ENCODE results near the gene KCNH1.
"Not testable (repeated sequence)": the region's sequence is repeated elsewhere in the genome, so short reads cannot be mapped to it uniquely, and the experiment has no call there.

The KCNH1 gene

DNA sequence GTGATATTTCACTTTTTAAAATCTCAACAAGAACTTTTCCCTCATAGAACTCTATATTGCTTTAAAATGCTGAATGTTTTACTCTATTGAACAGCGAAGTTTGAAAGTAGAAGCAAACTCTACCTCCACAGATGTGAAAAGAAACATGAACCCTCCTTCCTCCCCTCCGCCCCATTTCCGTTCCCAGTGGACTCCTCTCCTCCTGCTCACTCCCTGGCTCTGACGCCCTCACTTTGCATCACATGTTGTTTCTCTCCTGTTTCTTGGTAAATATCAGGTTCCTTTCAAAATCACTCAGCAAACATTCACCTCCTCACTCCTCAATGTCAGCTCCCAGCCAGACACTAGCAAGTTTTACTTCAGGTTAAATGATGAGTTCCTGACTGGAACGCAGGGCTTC, 34.6 kb downstream of the KCNH1 start:
- no peak for DNase-seq (ENCODE audit: low read depth in 1 of 2, low spot score in 1 of 2)

DNA sequence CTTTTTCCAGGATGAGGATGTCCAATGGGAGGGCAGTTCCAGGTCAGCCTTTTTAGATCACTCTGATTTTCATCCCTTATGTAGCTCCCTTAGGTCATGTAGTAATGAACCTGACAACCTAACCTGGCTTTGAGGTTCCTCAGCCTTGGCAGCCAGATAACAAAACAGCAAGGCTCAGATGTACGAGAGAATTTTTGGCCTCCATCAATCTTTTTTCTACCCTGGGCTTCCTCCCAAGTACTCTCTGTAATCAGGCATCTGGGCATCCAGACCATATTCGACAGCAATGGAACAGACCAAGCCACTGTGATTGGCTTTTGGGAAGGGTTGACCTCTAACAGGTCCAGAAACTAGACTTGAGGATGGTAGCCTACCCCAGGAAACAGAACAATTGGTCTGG, 38.6 kb downstream of the KCNH1 start:
- DNase-seq (ENCODE audit: low read depth in 1 of 2, low spot score in 1 of 2) = no peak

GRCh38 chr1:211092955-211093354, 41.0 kb downstream of the KCNH1 start:
- no peak for DNase-seq (ENCODE audit: low read depth in 1 of 2, low spot score in 1 of 2)

- DNase-seq (ENCODE audit: low read depth in 1 of 2, low spot score in 1 of 2) = no peak
These were observed 42.1 kb downstream of the KCNH1 start for GRCh38 chr1:211091867-211092266.

- no peak for DNase-seq (ENCODE audit: low read depth in 1 of 2, low spot score in 1 of 2)
These were observed 44.4 kb downstream of the KCNH1 start for GRCh38 chr1:211089536-211089935.

- no peak for DNase-seq (ENCODE audit: low read depth in 1 of 2, low spot score in 1 of 2)
These were observed 45.8 kb downstream of the KCNH1 start for GRCh38 chr1:211088156-211088555.

DNA sequence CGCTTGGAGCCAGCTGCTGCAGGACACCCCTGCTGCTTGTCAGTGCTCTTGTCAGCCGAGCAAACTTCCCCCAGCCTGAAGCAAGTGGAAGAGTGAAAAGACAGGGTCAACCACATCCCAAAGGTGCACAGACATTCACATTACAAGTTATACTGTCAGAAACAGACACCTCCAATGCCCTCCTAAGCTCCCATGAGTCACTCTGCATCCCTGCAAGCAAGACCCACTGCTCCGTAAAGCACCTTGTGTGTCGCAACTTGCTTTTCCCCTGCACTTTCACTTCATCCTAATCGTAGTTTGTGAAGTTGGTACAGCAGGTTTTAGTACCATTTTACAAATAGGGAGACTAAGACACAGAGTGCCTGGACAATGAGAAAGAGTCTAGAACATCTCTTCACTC, 51.1 kb downstream of the KCNH1 start:
- no peak for DNase-seq (ENCODE audit: low read depth in 1 of 2, low spot score in 1 of 2)

GRCh38 chr1:211081447-211081846, 52.5 kb downstream of the KCNH1 start:
- DNase-seq (ENCODE audit: low read depth in 1 of 2, low spot score in 1 of 2) = not testable (repeated sequence)

- no peak for DNase-seq (ENCODE audit: low read depth in 1 of 2, low spot score in 1 of 2)
These were observed 65.0 kb downstream of the KCNH1 start for GRCh38 chr1:211068976-211069375.

- no peak for DNase-seq (ENCODE audit: low read depth in 1 of 2, low spot score in 1 of 2)
These were observed 67.1 kb downstream of the KCNH1 start for GRCh38 chr1:211066781-211067384.

DNA sequence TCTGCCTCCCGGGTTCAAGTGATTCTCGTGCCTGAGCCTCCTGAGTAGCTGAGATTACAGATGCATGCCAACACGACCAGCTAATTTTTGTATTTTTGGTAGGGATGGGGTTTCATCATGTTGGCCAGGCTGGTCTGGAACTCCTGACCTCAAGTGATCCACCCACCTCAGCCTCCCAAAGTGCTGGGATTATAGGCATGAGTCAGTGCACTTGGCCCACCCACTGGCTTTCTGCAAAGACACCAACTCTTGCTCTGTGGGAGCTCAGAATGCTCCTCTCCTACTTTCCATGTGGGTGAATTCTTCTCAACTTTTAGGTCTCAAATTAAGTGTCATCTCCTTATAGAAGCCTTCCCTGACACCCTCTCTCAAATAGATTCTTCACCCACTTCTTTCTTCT, 92.1 kb downstream of the KCNH1 start:
- DNase-seq (ENCODE audit: low read depth in 1 of 2, low spot score in 1 of 2) = not testable (repeated sequence)

DNA sequence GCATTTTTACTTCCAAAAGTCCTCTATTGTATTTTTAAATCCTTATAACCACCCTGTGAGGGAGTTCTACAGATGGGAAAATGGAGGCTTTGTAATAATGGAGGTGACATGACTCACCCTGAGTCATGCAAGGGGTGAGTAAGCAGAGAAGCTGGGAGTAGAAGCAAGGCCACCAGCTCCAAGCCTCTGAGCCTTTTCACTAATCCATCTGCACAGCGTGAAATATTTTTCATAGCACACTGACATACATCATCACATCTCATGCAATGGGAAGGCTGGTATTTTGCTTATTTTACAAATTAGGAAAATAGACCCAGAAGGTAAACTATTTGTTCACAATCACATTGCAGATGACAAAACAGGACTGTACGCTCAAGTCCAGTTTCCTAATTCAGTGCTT, 96.9 kb downstream of the KCNH1 start:
- peak in 1 of 2 donors; percentile 3 for DNase-seq (ENCODE audit: low read depth in 1 of 2, low spot score in 1 of 2)

DNA sequence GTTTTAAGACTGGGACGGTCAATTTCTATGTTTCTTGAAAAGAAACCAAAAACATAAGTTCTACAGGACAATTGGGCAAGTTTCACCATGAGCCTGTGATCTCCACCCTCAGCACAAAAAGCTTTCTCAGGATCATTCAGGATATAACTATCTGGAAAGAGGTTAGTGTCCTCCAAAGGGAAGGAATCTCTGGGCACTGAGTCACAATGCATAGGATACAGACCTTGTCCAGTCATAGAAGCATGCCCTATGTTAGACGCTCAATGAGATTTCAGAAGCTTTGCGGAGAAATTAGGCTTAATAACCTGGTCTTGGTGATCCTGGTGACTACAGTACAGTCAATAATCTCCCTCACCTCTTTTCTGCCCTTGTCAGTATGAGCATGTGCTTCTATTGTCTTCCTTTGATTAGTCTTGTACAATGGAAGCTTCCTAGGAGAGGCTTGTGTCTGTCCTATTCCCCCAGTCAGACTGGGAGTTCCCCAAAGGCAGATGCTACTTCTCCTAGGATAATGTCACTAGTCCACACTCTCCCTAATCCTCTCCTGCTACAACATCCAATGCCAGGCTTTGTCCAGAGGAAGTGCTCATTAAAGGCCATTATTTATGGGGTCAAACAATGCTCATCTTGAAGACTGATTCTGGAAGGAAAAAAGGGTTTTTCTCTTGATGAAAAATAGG, 97.4 kb downstream of the KCNH1 start:
- no peak for DNase-seq (ENCODE audit: low read depth in 1 of 2, low spot score in 1 of 2)

DNA sequence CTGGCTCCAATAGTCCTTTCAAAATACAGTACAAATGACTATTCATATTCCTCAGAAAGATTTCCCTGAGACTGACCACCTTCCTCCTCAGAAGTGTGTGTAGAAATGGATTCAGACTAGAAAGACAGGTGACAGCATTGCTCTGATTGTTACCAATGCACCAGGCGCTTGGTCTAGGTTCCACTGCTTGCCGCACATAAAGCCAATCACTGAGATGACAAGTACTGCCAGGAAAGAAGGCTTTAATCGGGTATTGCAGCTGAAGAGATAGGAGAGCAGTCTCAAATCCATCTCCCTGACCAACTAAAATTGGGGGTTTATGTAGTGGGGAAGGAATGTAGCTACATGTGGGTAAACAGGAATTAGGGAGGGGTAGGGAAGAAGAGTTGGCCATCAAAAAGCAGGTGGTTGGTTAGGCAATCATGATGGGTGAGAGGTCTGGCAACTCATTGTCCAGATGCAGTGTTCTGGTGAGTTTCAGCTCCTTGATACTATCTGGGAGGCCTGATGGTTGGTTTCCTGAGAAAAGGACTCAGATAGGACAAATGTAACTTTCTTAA, 98.0 kb downstream of the KCNH1 start:
- no peak for DNase-seq (ENCODE audit: low read depth in 1 of 2, low spot score in 1 of 2)

GRCh38 chr1:211033921-211034525, 99.9 kb downstream of the KCNH1 start:
- DNase-seq (ENCODE audit: low read depth in 1 of 2, low spot score in 1 of 2) = no peak

- DNase-seq (ENCODE audit: low read depth in 1 of 2, low spot score in 1 of 2) = no peak
These were observed 109.0 kb downstream of the KCNH1 start for GRCh38 chr1:211024901-211025300.

GRCh38 chr1:211019266-211019665, 114.7 kb downstream of the KCNH1 start:
- no peak for DNase-seq (ENCODE audit: low read depth in 1 of 2, low spot score in 1 of 2)

- no peak for DNase-seq (ENCODE audit: low read depth in 1 of 2, low spot score in 1 of 2)
These were observed 115.3 kb downstream of the KCNH1 start for GRCh38 chr1:211018690-211019089.

GRCh38 chr1:211017075-211017718, 116.8 kb downstream of the KCNH1 start:
- DNase-seq (ENCODE audit: low read depth in 1 of 2, low spot score in 1 of 2) = no peak

DNA sequence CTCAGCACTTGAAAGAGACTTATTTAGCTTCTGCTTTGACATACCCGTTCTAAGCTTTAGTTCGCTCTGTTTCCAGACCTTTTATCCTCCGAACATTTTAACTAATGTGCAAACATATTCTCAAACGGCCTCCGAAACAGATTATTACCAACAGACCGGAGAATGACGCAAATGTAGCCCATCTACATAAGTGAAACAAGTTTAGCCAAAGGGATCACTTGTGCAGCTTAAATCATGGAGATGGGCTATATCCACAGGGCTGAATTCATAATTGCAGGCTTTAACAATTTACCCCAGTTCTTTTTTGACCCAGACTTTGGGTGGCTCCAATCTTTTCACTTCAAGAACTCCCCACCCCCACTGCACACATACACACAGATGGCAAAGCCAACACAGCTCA, 119.7 kb downstream of the KCNH1 start:
- DNase-seq (ENCODE audit: low read depth in 1 of 2, low spot score in 1 of 2) = no peak

GRCh38 chr1:211013346-211014240, 120.4 kb downstream of the KCNH1 start:
- no peak for DNase-seq (ENCODE audit: low read depth in 1 of 2, low spot score in 1 of 2)
